Ovary (tissue), 3 donors: ENCODE measurements around the gene RANBP1.

ENCODE experiments used
- EP300 ChIP-seq: sonication (generic); formaldehyde crosslinking; IDR thresholded peaks from one replicate; pipeline ENCODE4 v1.6.1; 2017; ENCODE audit warnings: antibody characterized with exemption
- POLR2A ChIP-seq: fragments of 450-650 bp; IDR thresholded peaks from one replicate; pipeline ENCODE4 v1.6.1; 2017; ENCODE audit warnings: antibody characterized with exemption, mild to moderate bottlenecking, moderate library complexity
- TF ChIP-seq, protein P1 (sequence below), 3 donors: fragments of 450-650 bp in 2 of 3; fragments of 200-600 bp in 1 of 3; IDR thresholded peaks; one replicate each; pipeline versions ENCODE4 v1.5.1 to v1.8.0; 2016 to 2022; ENCODE audit warnings: antibody characterized with exemption in 3 of 3, mild to moderate bottlenecking in 1 of 3
- donor health status: DM: no; HTN: no; CAD: no.

GRCh38 chr22:20112623-20113511 is 3.0 kb upstream of the RANBP1 start:
- no peak for TF ChIP-seq POLR2A
- TF ChIP-seq, protein P1, sequence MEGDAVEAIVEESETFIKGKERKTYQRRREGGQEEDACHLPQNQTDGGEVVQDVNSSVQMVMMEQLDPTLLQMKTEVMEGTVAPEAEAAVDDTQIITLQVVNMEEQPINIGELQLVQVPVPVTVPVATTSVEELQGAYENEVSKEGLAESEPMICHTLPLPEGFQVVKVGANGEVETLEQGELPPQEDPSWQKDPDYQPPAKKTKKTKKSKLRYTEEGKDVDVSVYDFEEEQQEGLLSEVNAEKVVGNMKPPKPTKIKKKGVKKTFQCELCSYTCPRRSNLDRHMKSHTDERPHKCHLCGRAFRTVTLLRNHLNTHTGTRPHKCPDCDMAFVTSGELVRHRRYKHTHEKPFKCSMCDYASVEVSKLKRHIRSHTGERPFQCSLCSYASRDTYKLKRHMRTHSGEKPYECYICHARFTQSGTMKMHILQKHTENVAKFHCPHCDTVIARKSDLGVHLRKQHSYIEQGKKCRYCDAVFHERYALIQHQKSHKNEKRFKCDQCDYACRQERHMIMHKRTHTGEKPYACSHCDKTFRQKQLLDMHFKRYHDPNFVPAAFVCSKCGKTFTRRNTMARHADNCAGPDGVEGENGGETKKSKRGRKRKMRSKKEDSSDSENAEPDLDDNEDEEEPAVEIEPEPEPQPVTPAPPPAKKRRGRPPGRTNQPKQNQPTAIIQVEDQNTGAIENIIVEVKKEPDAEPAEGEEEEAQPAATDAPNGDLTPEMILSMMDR (IDR thresholded peaks at IDR 0.05) = no peak
- no peak for TF ChIP-seq EP300
